GM19468 (cell line): Measurements from ENCODE around the gene GNG11.

ENCODE experiments used
- ATAC-seq: cut with Tn5 transposase; IDR thresholded peaks from one replicate; pipeline ENCODE4 v1.9.1; 2021; ENCODE audit warnings: mild to moderate bottlenecking, moderate library complexity, moderate number of reproducible peaks; ENCODE audit not compliant: unreplicated experiment; ENCODE audit errors: extremely low read depth

Gene GNG11

GRCh38 chr7:93943816-93944540 lies 22.4 kb downstream of the GNG11 start:
- ATAC-seq: no peak

- ATAC-seq: no peak
These were observed 23.1 kb downstream of the GNG11 start for GRCh38 chr7:93944673-93945072.

- ATAC-seq: no peak
These were observed 23.5 kb downstream of the GNG11 start for GRCh38 chr7:93945083-93945482.

GRCh38 chr7:93945756-93946535 lies 24.4 kb downstream of the GNG11 start:
- ATAC-seq: no peak

GRCh38 chr7:93948106-93948505 lies 26.6 kb downstream of the GNG11 start:
- no peak for ATAC-seq

GRCh38 chr7:93948873-93949272 lies 27.3 kb downstream of the GNG11 start:
- no peak for ATAC-seq

- no peak for ATAC-seq
These were observed 27.9 kb downstream of the GNG11 start for GRCh38 chr7:93949423-93949822.

GRCh38 chr7:93955304-93955703 lies 33.8 kb downstream of the GNG11 start:
- ATAC-seq: no peak

GRCh38 chr7:93957767-93958166 lies 36.2 kb downstream of the GNG11 start:
- ATAC-seq: no peak

GRCh38 chr7:93958216-93958615 lies 36.7 kb downstream of the GNG11 start:
- ATAC-seq: no peak

GRCh38 chr7:93958651-93959050 lies 37.1 kb downstream of the GNG11 start:
- no peak for ATAC-seq

GRCh38 chr7:93960986-93961385 lies 39.5 kb downstream of the GNG11 start:
- no peak for ATAC-seq

GRCh38 chr7:93964262-93964661 lies 42.7 kb downstream of the GNG11 start:
- no peak for ATAC-seq

GRCh38 chr7:93964813-93965212 lies 43.3 kb downstream of the GNG11 start:
- ATAC-seq: no peak

GRCh38 chr7:93968911-93969620 lies 47.5 kb downstream of the GNG11 start:
- ATAC-seq: no peak

- no peak for ATAC-seq
These were observed 50.6 kb downstream of the GNG11 start for GRCh38 chr7:93972029-93972725.

GRCh38 chr7:93973134-93973533 lies 51.6 kb downstream of the GNG11 start:
- no peak for ATAC-seq

GRCh38 chr7:93977211-93977950 lies 55.8 kb downstream of the GNG11 start:
- ATAC-seq: no peak
